Right lobe of liver (tissue), 4 donors: ENCODE results near the gene HOXB6.

Source experiments
- CTCF ChIP-seq, 4 donors: fragments of 200-600 bp in 3 of 4; fragments of 450-650 bp in 1 of 4; IDR thresholded peaks; one replicate each; pipeline versions ENCODE4 v1.5.1 to v1.8.0; 2016 to 2022; ENCODE audit warnings: antibody characterized with exemption in 4 of 4, mild to moderate bottlenecking in 2 of 4
- POLR2A ChIP-seq: fragments of 450-650 bp; IDR thresholded peaks from one replicate; pipeline ENCODE4 v1.6.1; 2017; ENCODE audit warnings: antibody characterized with exemption, mild to moderate bottlenecking
- donor health status: DM: no; HTN: no; CAD: no.
- donor health status: DM: no; HTN: no; CAD: no.
- donor health status: DM: no; HTN: yes; CAD: no.

DNA sequence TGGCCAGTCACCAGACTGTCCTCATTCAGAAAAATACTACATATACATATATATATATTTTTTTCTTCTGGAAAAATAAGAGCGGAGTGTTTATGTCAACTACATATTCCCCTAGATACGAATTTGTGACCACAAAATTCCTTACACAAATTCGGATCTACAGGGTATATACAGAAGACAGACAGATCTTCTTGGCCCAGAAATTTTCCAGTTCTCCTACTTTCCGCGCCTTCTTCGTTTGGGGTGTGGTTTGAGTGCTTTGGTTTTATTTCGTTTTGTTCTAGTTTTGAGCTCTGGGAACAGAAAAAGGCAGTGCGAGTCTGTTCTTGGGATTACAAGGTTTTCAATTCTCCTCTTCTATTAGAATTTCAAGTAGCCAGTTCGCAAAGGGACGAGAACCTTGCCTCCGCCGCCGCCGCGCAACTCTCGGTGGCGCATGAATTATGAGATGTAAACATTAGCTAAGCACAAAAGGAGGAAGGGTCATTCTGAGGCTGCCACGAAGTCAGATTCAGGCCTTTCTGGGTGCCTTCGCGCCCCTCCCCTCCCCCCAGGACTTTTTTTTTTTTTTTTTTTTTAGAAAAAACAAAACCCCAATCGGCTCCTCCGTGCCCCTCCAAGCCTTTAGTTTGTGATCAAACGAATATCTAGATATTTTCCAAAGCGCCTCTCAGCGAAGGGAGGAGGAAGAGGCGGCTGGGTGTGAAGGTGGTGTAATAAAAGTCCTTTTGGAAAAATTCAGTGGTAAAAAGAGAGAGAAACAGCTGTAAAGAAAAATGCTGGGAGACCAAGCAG lies 24.8 kb downstream of the HOXB6 start:
- TF ChIP-seq CTCF (IDR thresholded peaks at IDR 0.05) = no peak
- TF ChIP-seq POLR2A = no peak
